HL-60/S4 (cell line): ENCODE results near the gene AS3MT.
"Not testable (repeated sequence)": the region's sequence is repeated elsewhere in the genome, so short reads cannot be mapped to it uniquely, and the experiment has no call there.

Source experiments
- in situ Hi-C: fragments of 300-500 bp; cut with MboI; formaldehyde crosslinking; loops from 2 replicates; pipeline ENCODE4 v1.14.3; 2022; ENCODE audit warnings: low sequenced_read_pairs

Gene AS3MT

DNA sequence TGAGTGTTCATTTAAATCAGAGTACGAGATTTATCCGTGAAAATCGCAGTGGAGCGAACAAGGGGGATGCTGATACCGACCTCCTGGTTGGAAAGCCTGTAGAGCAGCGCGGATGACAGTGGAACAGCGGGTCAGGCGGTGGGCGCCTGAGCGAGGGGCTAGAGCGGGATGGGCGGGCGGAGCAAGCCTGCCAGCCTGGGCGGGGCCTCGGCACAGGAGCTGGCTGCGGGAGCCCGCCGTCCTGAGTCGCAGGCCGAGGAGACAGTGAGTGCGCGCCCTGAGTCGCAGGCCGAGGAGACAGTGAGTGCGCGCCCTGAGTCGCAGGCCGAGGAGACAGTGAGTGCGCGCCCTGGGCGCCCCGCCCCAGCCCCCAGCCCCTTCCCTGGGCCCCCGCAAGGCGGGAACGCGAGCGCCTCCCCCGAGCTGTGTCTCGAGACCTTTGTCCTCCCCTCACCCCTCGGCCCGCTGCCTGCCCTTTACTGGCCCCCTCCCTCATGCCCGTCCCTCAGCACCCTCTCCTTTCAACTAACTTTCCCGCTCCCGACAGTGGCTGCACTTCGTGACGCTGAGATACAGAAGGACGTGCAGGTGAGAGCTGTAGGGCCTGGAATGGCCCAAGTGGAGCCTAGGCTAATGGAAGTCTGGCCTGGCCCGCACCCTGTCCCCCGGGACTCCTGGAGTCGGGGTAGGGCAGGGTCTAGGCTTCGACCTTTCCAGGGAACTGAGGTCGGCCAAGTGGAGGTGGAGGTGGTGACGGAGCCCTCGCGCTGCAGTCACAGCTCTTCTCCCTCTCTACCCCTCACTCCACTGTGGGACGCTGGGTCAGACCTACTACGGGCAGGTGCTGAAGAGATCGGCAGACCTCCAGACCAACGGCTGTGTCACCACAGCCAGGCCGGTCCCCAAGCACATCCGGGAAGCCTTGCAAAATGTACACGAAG is at the start of gene AS3MT:
Gene AS3MT, plus strand, starts transcription at position 213 of the 941 bp plus-strand sequence. Its CDS starts 123 bp downstream, at position 336.
- in situ Hi-C loops, result no loop called here

DNA sequence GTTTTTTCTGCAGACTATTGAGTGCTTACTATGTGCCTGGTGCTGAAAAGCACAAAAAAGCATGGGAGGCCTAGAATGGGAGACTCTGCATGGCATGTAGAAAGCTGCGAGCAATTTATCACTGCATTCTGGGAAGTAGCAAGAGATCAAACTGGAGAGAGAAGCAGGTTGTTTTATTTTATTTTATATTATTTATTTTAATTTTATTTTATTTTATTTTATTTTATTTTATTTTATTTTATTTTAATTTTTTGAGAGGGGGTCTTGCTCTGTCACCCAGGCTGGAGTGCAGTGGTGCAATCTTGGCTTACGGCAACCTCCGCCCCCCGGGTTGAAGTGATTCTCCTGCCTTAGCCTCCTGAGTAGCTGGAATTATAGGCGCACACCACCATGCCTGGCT is 49.3 kb upstream of the AS3MT start:
- in situ Hi-C loops, result loop anchor here (5.0 kb wide), 1 partner anchor 78 kb away; the partner anchor contains the start of gene WBP1L

DNA sequence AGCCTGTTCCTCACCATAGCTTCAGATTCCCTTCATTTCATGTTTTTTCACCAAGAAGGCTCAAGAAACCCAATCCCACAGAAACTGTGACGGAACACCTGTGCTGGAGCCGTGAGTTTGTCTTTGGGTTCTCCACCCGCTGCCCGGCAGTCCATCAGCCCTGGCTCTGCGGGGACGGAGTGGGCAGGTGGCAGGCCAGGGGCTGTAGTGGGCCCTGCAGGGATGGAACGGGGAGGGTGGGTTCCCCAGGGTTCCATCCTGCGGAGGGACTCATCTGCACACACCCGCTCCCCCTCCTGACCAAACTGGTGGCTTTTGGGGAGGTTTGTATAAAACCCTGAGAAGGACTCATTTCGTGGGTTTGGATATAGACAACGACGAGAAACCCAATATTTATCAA is 47.0 kb upstream of the AS3MT start:
- in situ Hi-C loops, result loop anchor here (5.0 kb wide), 1 partner anchor 80 kb away; the partner anchor contains the start of gene WBP1L

- in situ Hi-C loops, result loop anchor here (5.0 kb wide), 1 partner anchor 82 kb away; the partner anchor contains the start of gene WBP1L
Measured at GRCh38 chr10:102824664-102825063, 44.6 kb upstream of the AS3MT start.

- in situ Hi-C loops, result no loop called here
Measured at GRCh38 chr10:102826148-102826796, 43.0 kb upstream of the AS3MT start.

- in situ Hi-C loops, result no loop called here
Measured at GRCh38 chr10:102827597-102827975, 41.7 kb upstream of the AS3MT start.

DNA sequence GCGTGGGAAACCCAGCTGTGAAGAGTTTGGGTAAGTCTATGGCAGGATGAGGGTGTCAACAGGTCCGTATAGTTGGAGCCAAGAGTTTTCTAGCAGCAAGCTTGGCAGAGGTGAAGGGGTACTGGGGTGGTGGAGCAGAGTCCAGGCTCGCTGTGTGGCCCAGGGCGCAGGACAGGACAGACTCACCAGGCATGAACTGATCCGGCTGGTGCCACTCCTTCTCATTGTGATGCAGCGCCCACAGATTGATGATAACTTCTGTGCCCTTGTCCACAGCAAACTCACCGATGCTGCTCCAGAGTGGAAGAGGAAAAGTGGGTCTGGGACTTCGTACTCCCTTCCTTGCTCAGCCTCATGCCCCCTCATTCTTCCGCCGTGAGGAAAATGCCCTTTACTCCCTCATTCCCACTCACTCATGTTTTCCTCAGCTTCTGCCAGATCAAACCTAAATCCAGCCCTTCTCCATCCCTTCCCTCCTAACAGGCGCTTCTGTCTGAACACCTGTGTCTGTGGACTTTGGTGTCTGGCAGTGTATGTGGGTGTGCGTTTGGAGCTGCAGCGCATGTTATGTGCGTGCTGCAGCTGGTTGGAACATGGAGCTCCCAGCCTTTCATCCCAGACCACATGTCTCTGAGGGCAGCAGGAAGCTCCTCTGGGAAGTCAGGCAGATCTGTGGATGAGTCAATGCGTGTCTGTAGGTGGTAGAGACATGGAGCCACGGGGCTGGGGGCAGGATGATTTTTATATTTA is 37.8 kb upstream of the AS3MT start:
- in situ Hi-C loops, result loop anchor here (5.0 to 10.0 kb wide), 2 partner anchors 66 to 413 kb away; partner anchors contain the start of gene RPEL1

DNA sequence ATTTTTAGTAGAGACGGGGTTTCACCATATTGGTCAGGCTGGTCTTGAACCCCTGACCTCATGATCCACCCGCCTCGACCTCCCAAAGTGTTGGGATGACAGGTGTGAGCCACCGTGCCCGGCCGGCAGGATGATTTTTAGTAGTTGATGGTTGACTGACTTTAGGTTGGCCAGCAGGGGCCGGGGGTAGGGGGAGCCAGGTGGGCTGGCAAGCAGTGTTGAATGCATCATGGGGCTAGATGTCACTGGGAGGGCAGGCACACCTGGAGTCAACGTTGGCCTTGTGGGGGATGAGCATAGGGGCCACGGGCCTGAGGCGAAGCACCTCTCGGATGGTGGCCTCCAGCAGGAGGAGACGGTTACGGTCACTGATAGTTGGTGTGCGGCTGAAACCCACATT is 37.0 kb upstream of the AS3MT start:
- in situ Hi-C loops, result loop anchor here (5.0 to 10.0 kb wide), 2 partner anchors 65 to 413 kb away; partner anchors contain the start of gene RPEL1

- in situ Hi-C loops, result loop anchor here (5.0 to 10.0 kb wide), 2 partner anchors 64 to 412 kb away; partner anchors contain the start of gene RPEL1
Measured at GRCh38 chr10:102832987-102833386, 36.3 kb upstream of the AS3MT start.

DNA sequence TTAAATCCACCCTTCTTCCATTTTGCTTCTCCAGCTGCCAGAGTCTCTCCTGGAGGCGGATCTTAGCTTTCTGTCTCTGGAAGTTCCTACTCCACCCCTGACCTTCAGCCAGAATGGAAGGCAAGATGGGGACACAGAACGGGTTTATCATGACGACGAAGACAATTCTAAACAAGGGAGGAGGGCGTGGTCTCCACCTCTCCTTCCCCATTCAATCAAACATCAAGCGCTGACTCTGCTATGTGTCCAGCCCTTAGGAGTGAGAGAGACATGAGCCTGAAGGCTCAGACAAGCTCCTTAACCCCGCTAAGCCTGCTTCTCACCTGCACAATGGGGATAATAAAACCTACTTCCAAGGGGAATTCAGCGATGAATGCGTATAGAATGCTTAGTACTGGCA is 35.1 kb upstream of the AS3MT start:
- in situ Hi-C loops, result loop anchor here (5.0 to 10.0 kb wide), 2 partner anchors 63 to 411 kb away; partner anchors contain the start of gene RPEL1

GRCh38 chr10:102835007-102835482 is 34.2 kb upstream of the AS3MT start:
- in situ Hi-C loops, result loop anchor here (10.0 kb wide), 1 partner anchor 410 kb away; the partner anchor contains the start of gene RPEL1

GRCh38 chr10:102837230-102837721 is 32.0 kb upstream of the AS3MT start, which contains the start of gene CYP17A1:
CYP17A1 (minus strand) TSS chr10:102837413; CDS start chr10:102837361, 52 bp downstream.
- in situ Hi-C loops, result loop anchor here (10.0 kb wide), 1 partner anchor 408 kb away; the partner anchor contains the start of gene RPEL1

GRCh38 chr10:102838276-102838927 is 30.9 kb upstream of the AS3MT start:
- in situ Hi-C loops, result loop anchor here (10.0 kb wide), 1 partner anchor 406 kb away; the partner anchor contains the start of gene RPEL1

DNA sequence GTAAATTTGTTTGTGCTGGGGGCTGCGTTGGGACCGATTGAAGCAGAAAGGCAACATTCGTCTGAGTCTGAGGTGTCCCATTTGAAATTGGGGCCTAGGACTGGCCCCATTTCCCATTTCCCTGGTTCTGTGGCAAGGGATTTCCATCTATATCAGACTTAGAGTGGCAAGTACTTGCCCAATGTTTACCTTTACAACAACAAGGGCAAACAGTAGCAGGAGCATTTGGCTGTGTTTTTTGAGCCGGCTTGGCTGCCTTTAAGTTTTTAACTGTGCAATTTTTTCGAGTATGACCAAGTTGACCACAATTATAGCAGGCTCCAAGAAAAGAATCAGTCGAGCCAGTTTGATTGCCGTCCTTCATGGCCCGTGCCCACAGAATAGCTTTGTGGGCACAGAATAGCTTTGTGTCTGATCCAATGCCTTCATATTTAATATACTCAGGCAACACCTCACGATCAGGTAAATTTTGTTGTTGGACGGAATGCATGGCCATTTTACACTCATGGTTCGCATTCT is 27.4 kb upstream of the AS3MT start:
- in situ Hi-C loops, result no loop called here

- in situ Hi-C loops, result not testable (repeated sequence)
Measured at GRCh38 chr10:102843139-102843538, 26.1 kb upstream of the AS3MT start.

- in situ Hi-C loops, result not testable (repeated sequence)
Measured at GRCh38 chr10:102844190-102844776, 25.0 kb upstream of the AS3MT start.

- in situ Hi-C loops, result no loop called here
Measured at GRCh38 chr10:102845352-102845902, 23.8 kb upstream of the AS3MT start.

- in situ Hi-C loops, result no loop called here
Measured at GRCh38 chr10:102850025-102850518, 19.2 kb upstream of the AS3MT start.
